Measurements from ENCODE around the gene PEAK1.
"Not testable (repeated sequence)": the region's sequence is repeated elsewhere in the genome, so short reads cannot be mapped to it uniquely, and the experiment has no call there.

Gene PEAK1

DNA sequence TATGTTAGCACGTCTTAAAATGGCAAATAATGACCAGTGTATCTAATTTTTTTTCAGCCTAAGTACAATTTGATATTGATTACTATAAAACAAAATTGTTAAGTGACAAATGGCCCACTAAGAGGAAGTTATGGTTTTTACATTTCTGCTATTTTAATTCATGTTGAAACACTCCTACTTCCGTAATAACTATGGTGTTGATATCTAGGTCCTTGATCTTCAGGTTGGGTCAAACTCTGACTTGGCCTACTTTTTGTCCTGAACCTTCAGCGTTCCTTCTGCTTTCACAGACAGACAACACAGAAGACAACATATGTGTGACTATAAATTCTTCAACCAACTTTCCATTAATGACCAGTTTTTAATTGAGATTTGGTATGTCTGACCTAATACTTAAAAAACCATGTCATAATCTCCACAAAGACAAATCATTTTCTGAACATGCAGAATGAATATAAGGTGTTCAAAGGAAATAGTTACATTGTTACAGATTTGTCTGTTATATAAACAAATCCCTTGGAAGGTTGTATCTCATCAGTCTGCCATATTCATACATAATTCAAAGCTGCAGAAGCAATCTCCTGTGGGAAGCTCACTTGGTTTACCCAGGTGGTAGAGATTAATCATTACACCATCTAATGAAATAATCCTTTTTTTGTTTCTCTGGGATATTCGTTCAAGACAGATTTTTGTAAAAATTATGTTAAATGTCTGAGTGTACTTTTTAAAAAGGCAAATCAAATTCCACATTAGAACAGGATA is 256.9 kb downstream of the PEAK1 start:
- DNase-seq (ENCODE audit: low spot score) = no peak
- Histone ChIP-seq H3K4me3 (no peak overlapping the region), H3K27ac (no peak overlapping the region)
- no peak for TF ChIP-seq CTCF (IDR thresholded peaks at IDR 0.05)

DNA sequence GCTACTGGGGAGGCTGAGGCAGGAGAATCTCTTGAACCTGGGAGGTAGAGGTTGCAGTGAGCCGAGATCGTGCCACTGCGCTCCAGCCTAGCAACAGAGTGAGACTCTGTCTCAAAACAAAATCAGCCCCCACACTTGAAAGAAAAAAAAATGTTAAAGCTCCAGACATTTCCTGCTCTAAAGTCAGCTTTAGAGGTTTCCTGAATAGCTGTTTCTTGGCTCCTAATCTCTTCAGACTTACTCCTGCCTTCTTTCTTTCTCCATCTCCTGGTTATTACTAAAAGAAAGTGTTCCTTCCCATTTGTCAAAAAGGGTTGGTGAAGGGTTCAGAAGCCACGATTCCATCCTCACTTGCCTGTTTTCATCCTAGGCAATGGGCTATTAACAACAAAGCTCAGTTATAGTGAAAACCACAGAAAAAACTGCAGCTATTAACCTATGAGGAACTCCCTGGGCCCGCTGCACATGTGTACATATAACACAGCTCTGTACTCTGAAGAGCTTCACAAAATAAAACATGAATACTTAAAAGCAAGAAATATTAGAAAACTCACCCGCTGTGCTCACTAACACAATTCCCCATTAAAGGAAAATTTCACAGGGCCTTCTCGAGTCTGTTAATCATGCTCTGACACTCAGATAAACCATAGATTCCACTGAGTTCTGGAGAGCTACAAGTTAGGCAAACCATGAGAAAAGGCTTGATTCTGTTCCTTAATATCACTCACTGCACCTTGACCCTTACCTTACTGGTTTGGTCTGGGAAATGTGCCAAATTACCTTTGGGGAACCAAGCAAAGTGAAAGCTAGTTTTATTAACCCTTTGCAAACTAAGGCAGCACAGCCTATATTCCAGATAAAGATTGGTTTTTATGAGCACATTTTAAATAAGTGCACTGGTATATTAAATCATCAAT is 259.1 kb downstream of the PEAK1 start:
- Histone ChIP-seq H3K27ac (no peak overlapping the region), H3K4me3 (no peak overlapping the region)
- no peak for TF ChIP-seq CTCF (IDR thresholded peaks at IDR 0.05)
- DNase-seq (ENCODE audit: low spot score) = no peak

GRCh38 chr15:77156000-77156399 is 263.9 kb downstream of the PEAK1 start:
- DNase-seq (ENCODE audit: low spot score); H3K4me3 ChIP-seq; H3K27ac ChIP-seq: not testable (repeated sequence)

DNA sequence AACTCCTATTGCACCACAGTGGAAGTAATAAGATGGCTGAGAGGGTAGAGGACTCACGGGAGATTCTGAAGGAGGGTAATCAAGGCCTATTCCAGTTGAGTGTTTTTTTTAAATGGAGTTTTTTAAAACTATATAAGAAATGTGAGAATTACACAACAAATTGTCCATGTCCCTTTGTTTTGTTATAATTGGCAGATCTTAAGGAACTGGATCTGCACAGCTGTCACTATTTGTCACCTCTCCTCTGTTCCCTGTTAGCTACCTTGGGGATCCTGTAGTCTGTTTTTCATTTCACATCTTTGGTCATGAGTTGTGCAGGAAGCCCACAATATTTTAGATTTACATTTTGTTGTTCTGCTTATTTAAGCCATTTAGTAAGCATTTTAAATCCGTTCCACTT is 271.7 kb downstream of the PEAK1 start:
- no peak for DNase-seq (ENCODE audit: low spot score)
- Histone ChIP-seq H3K4me3 (no peak overlapping the region), H3K27ac (no peak overlapping the region)
- no peak for TF ChIP-seq CTCF (IDR thresholded peaks at IDR 0.05)

GRCh38 chr15:77145370-77145769 is 274.5 kb downstream of the PEAK1 start:
- no peak for TF ChIP-seq CTCF (IDR thresholded peaks at IDR 0.05)
- DNase-seq (ENCODE audit: low spot score) = no peak
- Histone ChIP-seq H3K4me3 (no peak overlapping the region), H3K27ac (peak overlapping the region; percentile 52 to 79)

DNA sequence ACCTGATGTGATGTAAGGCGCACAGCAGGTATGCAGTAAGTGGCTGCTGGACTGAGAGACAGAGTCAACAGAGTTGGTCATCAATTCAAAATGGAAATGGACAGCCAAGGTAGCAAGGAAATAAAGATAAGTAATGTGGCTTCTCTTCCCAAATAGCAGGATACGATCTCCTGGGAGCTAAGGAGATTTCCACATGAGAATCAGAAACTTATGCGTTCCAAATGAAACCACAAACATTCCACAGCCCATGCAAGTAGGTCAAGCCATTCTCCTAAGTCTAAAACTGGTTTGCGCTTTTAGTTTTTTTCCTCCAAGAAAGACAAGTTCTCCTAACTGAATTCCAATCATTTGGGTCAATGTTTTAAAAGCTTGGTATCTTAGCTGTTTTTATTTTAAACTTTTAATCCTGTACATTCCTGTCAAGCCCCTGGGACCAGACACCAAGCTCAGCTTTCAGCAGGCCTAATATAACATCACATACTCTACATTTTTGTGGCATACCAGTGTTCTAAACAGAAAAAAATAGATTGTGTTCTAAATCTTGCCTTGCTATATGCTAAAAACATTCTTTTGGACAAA is 275.3 kb downstream of the PEAK1 start:
- DNase-seq (ENCODE audit: low spot score) = no peak
- peak overlapping the region; percentile 52 to 79 for H3K27ac ChIP-seq
- no peak for TF ChIP-seq CTCF (IDR thresholded peaks at IDR 0.05)
- no peak overlapping the region for H3K4me3 ChIP-seq

GRCh38 chr15:77144026-77144425 is 275.9 kb downstream of the PEAK1 start:
- H3K27ac ChIP-seq = peak overlapping the region; percentile 52 to 79
- no peak overlapping the region for H3K4me3 ChIP-seq
- no peak for DNase-seq (ENCODE audit: low spot score)
- TF ChIP-seq CTCF (IDR thresholded peaks at IDR 0.05) = no peak

Data from coronary artery (tissue), 2 donors.